ENCODE results near the gene GAA.

DNA sequence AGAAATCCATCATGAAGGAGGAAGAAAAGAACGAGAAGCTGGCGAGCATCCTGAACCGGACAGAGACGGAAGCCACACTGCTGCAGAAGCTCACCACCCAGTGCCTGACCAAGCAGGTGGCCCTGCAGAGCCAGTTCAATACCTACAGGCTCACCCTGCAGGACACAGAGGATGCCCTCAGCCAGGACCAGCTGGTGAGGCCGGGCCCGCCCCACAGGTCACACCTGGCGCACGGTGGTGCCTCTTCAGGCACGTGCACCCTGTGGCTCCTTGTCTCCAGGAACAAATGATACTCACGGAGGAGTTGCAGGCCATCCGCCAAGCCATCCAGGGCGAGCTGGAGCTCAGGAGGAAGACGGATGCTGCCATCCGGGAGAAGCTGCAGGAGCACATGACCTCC is 19.8 kb upstream of the GAA start:
- TF ChIP-seq, protein P1, sequence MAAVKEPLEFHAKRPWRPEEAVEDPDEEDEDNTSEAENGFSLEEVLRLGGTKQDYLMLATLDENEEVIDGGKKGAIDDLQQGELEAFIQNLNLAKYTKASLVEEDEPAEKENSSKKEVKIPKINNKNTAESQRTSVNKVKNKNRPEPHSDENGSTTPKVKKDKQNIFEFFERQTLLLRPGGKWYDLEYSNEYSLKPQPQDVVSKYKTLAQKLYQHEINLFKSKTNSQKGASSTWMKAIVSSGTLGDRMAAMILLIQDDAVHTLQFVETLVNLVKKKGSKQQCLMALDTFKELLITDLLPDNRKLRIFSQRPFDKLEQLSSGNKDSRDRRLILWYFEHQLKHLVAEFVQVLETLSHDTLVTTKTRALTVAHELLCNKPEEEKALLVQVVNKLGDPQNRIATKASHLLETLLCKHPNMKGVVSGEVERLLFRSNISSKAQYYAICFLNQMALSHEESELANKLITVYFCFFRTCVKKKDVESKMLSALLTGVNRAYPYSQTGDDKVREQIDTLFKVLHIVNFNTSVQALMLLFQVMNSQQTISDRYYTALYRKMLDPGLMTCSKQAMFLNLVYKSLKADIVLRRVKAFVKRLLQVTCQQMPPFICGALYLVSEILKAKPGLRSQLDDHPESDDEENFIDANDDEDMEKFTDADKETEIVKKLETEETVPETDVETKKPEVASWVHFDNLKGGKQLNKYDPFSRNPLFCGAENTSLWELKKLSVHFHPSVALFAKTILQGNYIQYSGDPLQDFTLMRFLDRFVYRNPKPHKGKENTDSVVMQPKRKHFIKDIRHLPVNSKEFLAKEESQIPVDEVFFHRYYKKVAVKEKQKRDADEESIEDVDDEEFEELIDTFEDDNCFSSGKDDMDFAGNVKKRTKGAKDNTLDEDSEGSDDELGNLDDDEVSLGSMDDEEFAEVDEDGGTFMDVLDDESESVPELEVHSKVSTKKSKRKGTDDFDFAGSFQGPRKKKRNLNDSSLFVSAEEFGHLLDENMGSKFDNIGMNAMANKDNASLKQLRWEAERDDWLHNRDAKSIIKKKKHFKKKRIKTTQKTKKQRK (IDR thresholded peaks at IDR 0.05; ENCODE audit: low read length) = no peak
- TF ChIP-seq POLR2A (IDR thresholded peaks at IDR 0.05; ENCODE audit: insufficient read depth in 1 of 2, low read depth in 2 of 2, low read length in 2 of 2) = no peak
- no peak for TF ChIP-seq NFYB (CRISPR knock-in tag; IDR thresholded peaks at IDR 0.05)
- TF ChIP-seq CREB3 (CRISPR knock-in tag; IDR thresholded peaks at IDR 0.05) = no peak
- TF ChIP-seq SRSF4 (IDR thresholded peaks at IDR 0.05; ENCODE audit: low read depth, low read length, poor library complexity, severe bottlenecking) = no peak

All from HepG2 (cell line).